ENCODE data around the gene MAGI3. TPM values are rescaled to one million over a fixed set of nuclear protein-coding genes. Genes with fewer than 3 reads are reported as not detected.
"Not testable (repeated sequence)": the region's sequence is repeated elsewhere in the genome, so short reads cannot be mapped to it uniquely, and the experiment has no call there.

The MAGI3 gene
- total and polyA plus RNA-seq, 7 donors, result 0.76 to 7.1 (median 2.9) TPM

GRCh38 chr1:113592230-113592629 lies 201.9 kb downstream of the MAGI3 start:
- TF ChIP-seq CTCF (IDR thresholded peaks at IDR 0.05), result no peak
- Histone ChIP-seq H3K9me3 (peaks cover 7% of the 10 kb centered on the region), H3K27ac (no peak overlapping the region), H3K27me3 (ENCODE audit: insufficient read depth in 3 of 3, low read length in 2 of 3) (no peaks in the 10 kb centered on the region), H3K4me3 (no peak overlapping the region), H3K36me3 (ENCODE audit: insufficient read depth in 1 of 2, low read depth in 1 of 2) (peaks cover 0 to 12% of the 10 kb centered on the region in 2 donors), H3K4me1 (no peaks in the 10 kb centered on the region)
- no peak for DNase-seq
- WGBS, 3 donors, result 94 to 99% (median 97%) methylated on average over 1 of the region's 1 CpG
- no peak for ATAC-seq
- intact Hi-C loops (cut with DNase I), result no loop called here

GRCh38 chr1:113593550-113594297 lies 203.4 kb downstream of the MAGI3 start:
- Histone ChIP-seq H3K36me3 (ENCODE audit: insufficient read depth in 1 of 2, low read depth in 1 of 2) (peaks cover 0 to 16% of the 10 kb centered on the region in 2 donors), H3K27ac (no peak overlapping the region), H3K4me1 (no peaks in the 10 kb centered on the region), H3K9me3 (peaks cover 12% of the 10 kb centered on the region), H3K4me3 (no peak overlapping the region), H3K27me3 (ENCODE audit: insufficient read depth in 3 of 3, low read length in 2 of 3) (no peaks in the 10 kb centered on the region)
- TF ChIP-seq CTCF (IDR thresholded peaks at IDR 0.05), result no peak
- 91 to 98% (median 95%) methylated on average over 4 of the region's 4 CpGs for WGBS, 3 donors
- DNase-seq (no peak), ATAC-seq (no peak)
- intact Hi-C loops (cut with DNase I), result no loop called here

- H3K36me3 ChIP-seq (ENCODE audit: insufficient read depth in 1 of 2, low read depth in 1 of 2); H3K27me3 ChIP-seq (ENCODE audit: insufficient read depth in 3 of 3, low read length in 2 of 3); intact Hi-C loops (cut with DNase I); H3K4me3 ChIP-seq; H3K27ac ChIP-seq; H3K9me3 ChIP-seq; H3K4me1 ChIP-seq; ATAC-seq; DNase-seq: not testable (repeated sequence)
- WGBS, 3 donors, result 95 to 97% (median 96%) methylated on average over 5 of the region's 5 CpGs
These were observed 214.2 kb downstream of the MAGI3 start for GRCh38 chr1:113604466-113604865.

- Histone ChIP-seq H3K9me3 (no peaks in the 10 kb centered on the region), H3K4me1 (no peaks in the 10 kb centered on the region), H3K27me3 (ENCODE audit: insufficient read depth in 3 of 3, low read length in 2 of 3) (no peaks in the 10 kb centered on the region), H3K4me3 (no peak overlapping the region), H3K27ac (no peak overlapping the region), H3K36me3 (ENCODE audit: insufficient read depth in 1 of 2, low read depth in 1 of 2) (no peaks in the 10 kb centered on the region)
- ATAC-seq (no peak), DNase-seq (no peak)
- intact Hi-C loops (cut with DNase I), result no loop called here
- no peak for TF ChIP-seq CTCF (IDR thresholded peaks at IDR 0.05)
These were observed 214.8 kb downstream of the MAGI3 start for GRCh38 chr1:113605146-113605545.

- intact Hi-C loops (cut with DNase I), result no loop called here
- Histone ChIP-seq H3K4me3 (no peak overlapping the region), H3K27ac (no peak overlapping the region), H3K4me1 (no peaks in the 10 kb centered on the region), H3K9me3 (no peaks in the 10 kb centered on the region), H3K27me3 (ENCODE audit: insufficient read depth in 3 of 3, low read length in 2 of 3) (no peaks in the 10 kb centered on the region), H3K36me3 (ENCODE audit: insufficient read depth in 1 of 2, low read depth in 1 of 2) (no peaks in the 10 kb centered on the region)
- WGBS, 3 donors, result 59 to 65% (median 64%) methylated on average over 3 of the region's 3 CpGs
- ATAC-seq, result no peak
- no peak for TF ChIP-seq CTCF (IDR thresholded peaks at IDR 0.05)
- no peak for DNase-seq
These were observed 218.1 kb downstream of the MAGI3 start for GRCh38 chr1:113608399-113608798.
